H9 (cell line): Measurements from ENCODE around the gene USH2A. TPM values are rescaled to one million over a fixed set of nuclear protein-coding genes. Genes with fewer than 3 reads are reported as not detected.

Source experiments
- DNase-seq: peaks from one replicate; pipeline ENCODE4 v3.0.0-alpha.2; 2017
- H2AFZ ChIP-seq: one replicate; pipeline ENCODE4 v1.6.1; 2013; ENCODE audit warnings: mild to moderate bottlenecking, low read length, control low read depth, moderate library complexity
- H2AK5ac ChIP-seq: 2 replicates; pipeline ENCODE4 v1.6.1; 2013; ENCODE audit warnings: low read length, control low read depth, mixed read lengths; ENCODE audit not compliant: insufficient read length
- H2BK120ac ChIP-seq: one replicate; pipeline ENCODE4 v1.6.1; 2013; ENCODE audit warnings: low read depth, mild to moderate bottlenecking, low read length, control low read depth, inconsistent platforms; ENCODE audit not compliant: poor library complexity, severe bottlenecking
- H2BK12ac ChIP-seq: 2 replicates; pipeline ENCODE4 v1.6.1; 2013; ENCODE audit warnings: low read length, control low read depth, mixed read lengths, low read depth; ENCODE audit not compliant: insufficient read length
- H2BK15ac ChIP-seq: 2 replicates; pipeline ENCODE4 v1.6.1; 2013; ENCODE audit warnings: low read depth, low read length, control low read depth
- H2BK20ac ChIP-seq: one replicate; pipeline ENCODE4 v1.6.1; 2013; ENCODE audit warnings: low read depth, mild to moderate bottlenecking, low read length, control low read depth, inconsistent platforms; ENCODE audit not compliant: poor library complexity, severe bottlenecking
- H2BK5ac ChIP-seq: 2 replicates; pipeline ENCODE4 v1.6.1; 2013; ENCODE audit warnings: low read length, control low read depth, mixed read lengths; ENCODE audit not compliant: insufficient read length
- H3K14ac ChIP-seq: 2 replicates; pipeline ENCODE4 v1.6.1; 2013; ENCODE audit warnings: low read length, control low read depth; ENCODE audit not compliant: insufficient read depth
- H3K18ac ChIP-seq: 2 replicates; pipeline ENCODE4 v1.6.1; 2013; ENCODE audit warnings: low read depth, mild to moderate bottlenecking, mixed read lengths, low read length, control low read depth; ENCODE audit not compliant: insufficient read length
- H3K23ac ChIP-seq: 2 replicates; pipeline ENCODE4 v1.6.1; 2013; ENCODE audit warnings: low read length, control low read depth, mixed read lengths, low read depth; ENCODE audit not compliant: insufficient read length
- H3K23me2 ChIP-seq: 2 replicates; pipeline ENCODE4 v1.6.1; 2013; ENCODE audit warnings: low read depth, mild to moderate bottlenecking, mixed read lengths, low read length, control low read depth; ENCODE audit not compliant: insufficient read length, poor library complexity, severe bottlenecking
- H3K27ac ChIP-seq: 2 replicates; pipeline ENCODE4 v1.5.1; 2013; ENCODE audit warnings: low read length, control low read depth, mixed read lengths, low read depth; ENCODE audit not compliant: insufficient read length
- H3K27me3 ChIP-seq: 2 replicates; pipeline ENCODE4 v1.6.1; 2013; ENCODE audit warnings: low read length, control low read depth, inconsistent platforms; ENCODE audit not compliant: insufficient read depth
- H3K4ac ChIP-seq: 2 replicates; pipeline ENCODE4 v1.6.1; 2013; ENCODE audit warnings: low read depth, mild to moderate bottlenecking, control low read depth, inconsistent platforms, low read length, moderate library complexity
- H3K4me1 ChIP-seq: 2 replicates; pipeline ENCODE4 v1.6.1; 2013; ENCODE audit warnings: low read length, control low read depth, inconsistent platforms; ENCODE audit not compliant: insufficient read depth
- H3K4me2 ChIP-seq: 2 replicates; pipeline ENCODE4 v1.6.1; 2013; ENCODE audit warnings: low read length, control low read depth, mixed read lengths; ENCODE audit not compliant: insufficient read length, insufficient read depth
- H3K56ac ChIP-seq: 2 replicates; pipeline ENCODE4 v1.6.1; 2013; ENCODE audit warnings: low read depth, mild to moderate bottlenecking, mixed read lengths, low read length, control low read depth; ENCODE audit not compliant: insufficient read length
- H3K79me1 ChIP-seq: 2 replicates; pipeline ENCODE4 v1.6.1; 2013; ENCODE audit warnings: low read depth, mild to moderate bottlenecking, moderate library complexity, low read length, control low read depth, inconsistent platforms; ENCODE audit not compliant: insufficient read depth, poor library complexity, severe bottlenecking
- H3K79me2 ChIP-seq: 2 replicates; pipeline ENCODE4 v1.6.1; 2013; ENCODE audit warnings: low read length, control low read depth, inconsistent platforms; ENCODE audit not compliant: insufficient read depth
- H3K9ac ChIP-seq: 2 replicates; pipeline ENCODE4 v1.6.1; 2013; ENCODE audit warnings: low read length, control low read depth, mixed read lengths; ENCODE audit not compliant: insufficient read length; ENCODE audit errors: extremely low read depth
- H3K9me3 ChIP-seq: one replicate; pipeline ENCODE4 v1.6.1; 2013; ENCODE audit warnings: low read depth, low read length, inconsistent platforms; ENCODE audit not compliant: control insufficient read depth
- H3T11ph ChIP-seq: one replicate; pipeline ENCODE4 v1.6.1; 2013; ENCODE audit warnings: mild to moderate bottlenecking, low read length, control low read depth, inconsistent platforms
- H4K20me1 ChIP-seq: one replicate; pipeline ENCODE4 v1.6.1; 2013; ENCODE audit not compliant: control insufficient read depth, insufficient read length, insufficient read depth
- H4K5ac ChIP-seq: 2 replicates; pipeline ENCODE4 v1.6.1; 2013; ENCODE audit warnings: low read depth, mild to moderate bottlenecking, mixed read lengths, low read length, control low read depth; ENCODE audit not compliant: insufficient read length
- H4K8ac ChIP-seq: replicated peaks from 2 replicates; pipeline ENCODE4 v1.6.1; 2013; ENCODE audit warnings: low read length, control low read depth, mixed read lengths, low read depth; ENCODE audit not compliant: insufficient read length
- H4K91ac ChIP-seq: 2 replicates; pipeline ENCODE4 v1.6.1; 2013; ENCODE audit warnings: low read depth, mild to moderate bottlenecking, moderate library complexity, mixed read lengths, low read length, control low read depth; ENCODE audit not compliant: insufficient read length
- H3K27ac Mint-ChIP-seq, 3 experiments: 2 replicates in 2 of 3; 3 replicates in 1 of 3; pipeline ENCODE4 v1.8.0; 2020 to 2021; ENCODE audit warnings: mixed read lengths in 3 of 3, mild to moderate bottlenecking in 1 of 3, moderate library complexity in 1 of 3
- H3K27me3 Mint-ChIP-seq: 2 replicates; pipeline ENCODE4 v1.8.0; 2021; ENCODE audit warnings: low read depth, mild to moderate bottlenecking, moderate library complexity, mixed read lengths
- H3K36me3 Mint-ChIP-seq, 3 experiments: 2 replicates in 2 of 3; 3 replicates in 1 of 3; pipeline ENCODE4 v1.8.0; 2020 to 2021; ENCODE audit warnings: low read depth in 3 of 3, mixed read lengths in 3 of 3; ENCODE audit not compliant: insufficient read depth in 1 of 3
- H3K4me1 Mint-ChIP-seq, 2 experiments: 2 replicates each; pipeline ENCODE4 v1.8.0; 2020; ENCODE audit warnings: mixed read lengths in 2 of 2
- H3K4me3 Mint-ChIP-seq, 2 experiments: 2 replicates in 1 of 2; 3 replicates in 1 of 2; pipeline ENCODE4 v1.8.0; 2020 to 2021; ENCODE audit warnings: mild to moderate bottlenecking in 2 of 2, mixed read lengths in 2 of 2, moderate library complexity in 1 of 2
- H3K9me3 Mint-ChIP-seq, 2 experiments: 2 replicates in 1 of 2; 3 replicates in 1 of 2; pipeline ENCODE4 v1.8.0; 2020; ENCODE audit warnings: mild to moderate bottlenecking in 2 of 2, mixed read lengths in 2 of 2, moderate library complexity in 1 of 2
- total RNA-seq: library from RNA; stranded (reverse); gene quantifications from 2 replicates; pipeline ENCODE4 v1.2.1, GENCODE V29; 2021
- TF ChIP-seq, protein P1 (sequence below): fragments of 200-600 bp; sonication (generic); conservative IDR thresholded peaks from 3 replicates; pipeline ENCODE4 v1.8.0; 2021; ENCODE audit warnings: antibody characterized with exemption, mild to moderate bottlenecking

Gene USH2A
- total RNA-seq, 1 experiment from 2014 or later = 0.11 TPM

- Mint-ChIP-seq H3K4me1 (peaks cover 10 to 12% of the 10 kb centered on the region in 2 experiments), H3K9me3 (no peaks in the 10 kb centered on the region), H3K4me3 (no peak overlapping the region), H3K27me3 (no peaks in the 10 kb centered on the region), H3K27ac (no peak overlapping the region), H3K36me3 (no peaks in the 10 kb centered on the region)
- no peaks in the 10 kb centered on the region for H3K23me2 ChIP-seq
- no peak overlapping the region for H2BK5ac ChIP-seq
- H3K18ac ChIP-seq = no peak overlapping the region
- H2BK120ac ChIP-seq = no peak overlapping the region
- no peak overlapping the region for H4K8ac ChIP-seq
- no peak overlapping the region for H2BK12ac ChIP-seq
- H4K91ac ChIP-seq = no peak overlapping the region
- no peak overlapping the region for H3K23ac ChIP-seq
- H3T11ph ChIP-seq = no peak overlapping the region
- H3K14ac ChIP-seq = no peak overlapping the region
- H3K9me3 ChIP-seq = no peaks in the 10 kb centered on the region
- H2BK20ac ChIP-seq = no peak overlapping the region
- no peak overlapping the region for H2AK5ac ChIP-seq
- H2AFZ ChIP-seq = no peak overlapping the region
- H4K20me1 ChIP-seq = no peaks in the 10 kb centered on the region
- H3K79me2 ChIP-seq = no peaks in the 10 kb centered on the region
- no peak overlapping the region for H3K4ac ChIP-seq
- H3K79me1 ChIP-seq = no peaks in the 10 kb centered on the region
- no peak for DNase-seq
- H3K27me3 ChIP-seq = no peaks in the 10 kb centered on the region
- H3K4me1 ChIP-seq = peaks cover 4% of the 10 kb centered on the region; the same call in 1 of the 2 replicates
- TF ChIP-seq, protein P1, sequence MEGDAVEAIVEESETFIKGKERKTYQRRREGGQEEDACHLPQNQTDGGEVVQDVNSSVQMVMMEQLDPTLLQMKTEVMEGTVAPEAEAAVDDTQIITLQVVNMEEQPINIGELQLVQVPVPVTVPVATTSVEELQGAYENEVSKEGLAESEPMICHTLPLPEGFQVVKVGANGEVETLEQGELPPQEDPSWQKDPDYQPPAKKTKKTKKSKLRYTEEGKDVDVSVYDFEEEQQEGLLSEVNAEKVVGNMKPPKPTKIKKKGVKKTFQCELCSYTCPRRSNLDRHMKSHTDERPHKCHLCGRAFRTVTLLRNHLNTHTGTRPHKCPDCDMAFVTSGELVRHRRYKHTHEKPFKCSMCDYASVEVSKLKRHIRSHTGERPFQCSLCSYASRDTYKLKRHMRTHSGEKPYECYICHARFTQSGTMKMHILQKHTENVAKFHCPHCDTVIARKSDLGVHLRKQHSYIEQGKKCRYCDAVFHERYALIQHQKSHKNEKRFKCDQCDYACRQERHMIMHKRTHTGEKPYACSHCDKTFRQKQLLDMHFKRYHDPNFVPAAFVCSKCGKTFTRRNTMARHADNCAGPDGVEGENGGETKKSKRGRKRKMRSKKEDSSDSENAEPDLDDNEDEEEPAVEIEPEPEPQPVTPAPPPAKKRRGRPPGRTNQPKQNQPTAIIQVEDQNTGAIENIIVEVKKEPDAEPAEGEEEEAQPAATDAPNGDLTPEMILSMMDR = no peak
- H2BK15ac ChIP-seq = no peak overlapping the region
- H3K9ac ChIP-seq = no peak overlapping the region
- no peak overlapping the region for H3K56ac ChIP-seq
- no peak overlapping the region for H3K4me2 ChIP-seq
- no peak overlapping the region for H3K27ac ChIP-seq
- H4K5ac ChIP-seq = no peak overlapping the region
These were observed 34.1 kb upstream of the USH2A start for GRCh38 chr1:216457356-216457755.
